ENCODE results near the gene ZNF317. TPM values are rescaled to one million over a fixed set of nuclear protein-coding genes. Genes with fewer than 3 reads are reported as not detected.

The ZNF317 gene
- total and polyA plus RNA-seq, 2 of the 4 experiments (the other 2 are of a cell fraction), result 13.0 to 17.6 TPM

DNA sequence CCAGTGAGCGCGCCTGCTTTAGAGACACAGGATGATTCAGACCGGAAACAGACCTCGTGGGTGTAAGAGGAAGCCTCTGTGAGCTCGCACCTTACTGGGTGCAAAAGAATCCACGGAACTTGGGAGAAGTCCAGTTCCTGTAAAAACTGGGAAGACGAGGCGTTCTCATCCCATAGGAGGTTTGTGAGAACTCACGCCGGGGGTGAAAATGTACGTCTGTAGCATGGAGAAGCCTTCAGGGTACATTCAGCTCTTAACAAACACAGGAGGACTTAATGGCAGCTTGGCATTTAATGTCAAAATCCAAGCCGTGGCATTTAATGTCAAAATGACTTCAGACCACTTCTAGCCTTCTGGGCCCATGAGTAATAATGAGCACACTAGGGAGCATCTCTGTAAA lies 21.2 kb downstream of the ZNF317 start:
- H3K4me2 ChIP-seq (ENCODE audit: low read depth, low read length), result no peak overlapping the region
- CTCF ChIA-PET, result no interaction called here

More for the DNA sequence above, 21.2 kb downstream of the ZNF317 start:
- in situ Hi-C loops (cut with MboI; ENCODE audit: low sequenced_read_pairs) (no loop called here), intact Hi-C loops (cut with micrococcal nuclease) (no loop called here), dilution Hi-C loops (cut with HindIII; ENCODE audit: low sequenced_read_pairs, unreplicated experiment) (no loop called here)
- no peak overlapping the region for H3K4ac ChIP-seq (ENCODE audit: low read depth, low read length)
- peaks cover 59% of the 10 kb centered on the region for H3K9me3 ChIP-seq (ENCODE audit: control insufficient read depth, insufficient read depth, low read length)
- no peaks in the 10 kb centered on the region for H3K27me3 ChIP-seq (ENCODE audit: control insufficient read depth, insufficient read depth, low read length)
- DNase-seq (no peak), ATAC-seq (ENCODE audit: low read depth) (no peak)
- H4K20me1 ChIP-seq (ENCODE audit: insufficient read depth, low read length), result no peaks in the 10 kb centered on the region; the same call in none of the 2 replicates
- H4K91ac ChIP-seq (ENCODE audit: insufficient read depth, low read depth, low read length), result no peak overlapping the region
- H3K9me1 ChIP-seq (ENCODE audit: insufficient read depth, low read length), result no peaks in the 10 kb centered on the region
- no peak overlapping the region for H4K5ac ChIP-seq (ENCODE audit: low read depth, low read length)
- TF ChIP-seq BHLHE40 (IDR thresholded peaks at IDR 0.05; ENCODE audit: low read depth, low read length), result no peak
- TF ChIP-seq CHD1 (IDR thresholded peaks at IDR 0.05; ENCODE audit: low read depth, low read length), result no peak
- no peak for TF ChIP-seq FOS (IDR thresholded peaks at IDR 0.05; ENCODE audit: low read depth, low read length)
- no peak for TF ChIP-seq SMC3 (IDR thresholded peaks at IDR 0.05; ENCODE audit: low read depth, low read length)
- no peak for TF ChIP-seq MAFK (IDR thresholded peaks at IDR 0.05; ENCODE audit: low read depth, low read length)
- TF ChIP-seq RAD21 (IDR thresholded peaks at IDR 0.05; ENCODE audit: low read length), result no peak
- TF ChIP-seq POLR2A (IDR thresholded peaks at IDR 0.05; ENCODE audit: low read depth, low read length), result no peak
- no peak for TF ChIP-seq NFE2L2 (IDR thresholded peaks at IDR 0.05; ENCODE audit: low read depth, low read length)
- no peak for TF ChIP-seq CEBPB (IDR thresholded peaks at IDR 0.05; ENCODE audit: low read depth, low read length)
- no peak for TF ChIP-seq MXI1 (IDR thresholded peaks at IDR 0.05; ENCODE audit: borderline replicate concordance, low read depth, low read length)
- H3K27ac ChIP-seq (ENCODE audit: insufficient read depth, low read length), result no peak overlapping the region
- H3K36me3 ChIP-seq (ENCODE audit: control insufficient read depth, insufficient read depth, low read length), result peaks cover 74% of the 10 kb centered on the region
- H2AFZ ChIP-seq (replicated peaks; ENCODE audit: low read length, poor library complexity), result no peak overlapping the region
- 88% methylated on average over 5 of the region's 12 CpGs; no CpG with 5 or more reads in 1 of the 2 experiments for WGBS, 2 experiments (ENCODE audit: extremely low coverage in 2 of 2, insufficient read length in 1 of 2)
- POLR2A ChIA-PET (ENCODE audit: unreplicated experiment), result no interaction called here
- BruUV-seq (replicated peaks), result no TSS peak
- H3K9ac ChIP-seq (ENCODE audit: low read depth, low read length), result no peak overlapping the region
- no peak overlapping the region for H3K4me3 ChIP-seq (ENCODE audit: insufficient read depth, low read depth, low read length)
- no peak overlapping the region for H3K56ac ChIP-seq (ENCODE audit: extremely low read depth, insufficient read depth, low read length)
- no peak overlapping the region for H3K14ac ChIP-seq (replicated peaks; ENCODE audit: low read depth, low read length)
- H3K18ac ChIP-seq (ENCODE audit: low read depth, low read length), result no peak overlapping the region
- H3K23ac ChIP-seq (ENCODE audit: low read depth, low read length), result no peak overlapping the region
- H2BK15ac ChIP-seq (ENCODE audit: low read depth, low read length), result no peak overlapping the region
- no peak overlapping the region for H4K8ac ChIP-seq (ENCODE audit: low read depth in 2 of 2, low read length in 2 of 2)
- no peak overlapping the region for H2BK5ac ChIP-seq (ENCODE audit: low read depth, low read length, poor library complexity, severe bottlenecking)
- no peak overlapping the region for H2AK5ac ChIP-seq (ENCODE audit: low read depth, low read length)
- no peak overlapping the region for H2BK20ac ChIP-seq (ENCODE audit: low read depth, low read length)
- H2AK9ac ChIP-seq (replicated peaks; ENCODE audit: low read depth, low read length, poor library complexity), result no peak overlapping the region
- no peak overlapping the region for H2BK120ac ChIP-seq (ENCODE audit: low read depth, low read length)
- peaks cover 0 to 21% of the 10 kb centered on the region in 2 experiments; a peak in 2 of 4 replicates for H3K79me1 ChIP-seq (ENCODE audit: low read depth in 1 of 2, low read length in 2 of 2)
- peaks cover 2% of the 10 kb centered on the region; the same call in 1 of the 2 replicates for H3K4me1 ChIP-seq (ENCODE audit: control insufficient read depth, insufficient read depth, low read length)
